H1 (cell line): Measurements from ENCODE around the gene TTC28.

Source experiments
- SIX5 ChIP-seq: IDR thresholded peaks from 2 replicates; pipeline ENCODE4 v1.6.1; 2011; ENCODE audit warnings: mild to moderate bottlenecking, low read depth, low read length
- TF ChIP-seq, protein P1 (sequence below): IDR thresholded peaks from 2 replicates; pipeline ENCODE4 v1.6.1; 2011; ENCODE audit warnings: low read length, improper control_type of control experiment
- TF ChIP-seq, protein P2 (sequence below), 3 experiments: IDR thresholded peaks; 1 replicate in 2 of 3; 2 replicates in 1 of 3; pipeline versions ENCODE4 v1.5.1 to v1.6.1; 2011; ENCODE audit warnings: low read length in 3 of 3, mild to moderate bottlenecking in 3 of 3, inconsistent platforms in 2 of 3, low read depth in 1 of 3, moderate library complexity in 1 of 3; ENCODE audit not compliant: insufficient read depth in 1 of 3; ENCODE audit errors: control extremely low read depth in 1 of 3

DNA sequence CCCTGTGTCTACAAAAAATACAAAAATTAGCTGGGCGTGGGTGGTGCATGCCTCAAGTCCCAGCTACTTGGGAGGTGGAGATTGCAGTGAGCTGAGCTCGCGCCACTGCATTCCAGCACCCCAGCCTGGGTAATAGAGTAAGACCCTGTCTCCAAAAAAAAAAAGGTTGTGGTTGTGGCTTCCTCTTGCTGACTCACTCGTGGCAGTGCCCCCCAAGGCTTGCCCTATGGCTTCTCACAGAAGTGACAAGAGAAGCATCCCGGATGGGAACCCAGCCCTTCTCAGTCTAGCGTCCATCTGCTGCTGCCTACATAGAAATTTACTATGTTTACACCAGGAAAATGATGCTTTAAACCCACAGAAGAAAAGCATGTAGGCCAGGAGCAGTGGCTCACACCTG lies 692.1 kb downstream of the TTC28 start:
- TF ChIP-seq, protein P1, sequence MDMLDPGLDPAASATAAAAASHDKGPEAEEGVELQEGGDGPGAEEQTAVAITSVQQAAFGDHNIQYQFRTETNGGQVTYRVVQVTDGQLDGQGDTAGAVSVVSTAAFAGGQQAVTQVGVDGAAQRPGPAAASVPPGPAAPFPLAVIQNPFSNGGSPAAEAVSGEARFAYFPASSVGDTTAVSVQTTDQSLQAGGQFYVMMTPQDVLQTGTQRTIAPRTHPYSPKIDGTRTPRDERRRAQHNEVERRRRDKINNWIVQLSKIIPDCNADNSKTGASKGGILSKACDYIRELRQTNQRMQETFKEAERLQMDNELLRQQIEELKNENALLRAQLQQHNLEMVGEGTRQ, result no peak
- no peak for TF ChIP-seq SIX5
- TF ChIP-seq, protein P2, sequence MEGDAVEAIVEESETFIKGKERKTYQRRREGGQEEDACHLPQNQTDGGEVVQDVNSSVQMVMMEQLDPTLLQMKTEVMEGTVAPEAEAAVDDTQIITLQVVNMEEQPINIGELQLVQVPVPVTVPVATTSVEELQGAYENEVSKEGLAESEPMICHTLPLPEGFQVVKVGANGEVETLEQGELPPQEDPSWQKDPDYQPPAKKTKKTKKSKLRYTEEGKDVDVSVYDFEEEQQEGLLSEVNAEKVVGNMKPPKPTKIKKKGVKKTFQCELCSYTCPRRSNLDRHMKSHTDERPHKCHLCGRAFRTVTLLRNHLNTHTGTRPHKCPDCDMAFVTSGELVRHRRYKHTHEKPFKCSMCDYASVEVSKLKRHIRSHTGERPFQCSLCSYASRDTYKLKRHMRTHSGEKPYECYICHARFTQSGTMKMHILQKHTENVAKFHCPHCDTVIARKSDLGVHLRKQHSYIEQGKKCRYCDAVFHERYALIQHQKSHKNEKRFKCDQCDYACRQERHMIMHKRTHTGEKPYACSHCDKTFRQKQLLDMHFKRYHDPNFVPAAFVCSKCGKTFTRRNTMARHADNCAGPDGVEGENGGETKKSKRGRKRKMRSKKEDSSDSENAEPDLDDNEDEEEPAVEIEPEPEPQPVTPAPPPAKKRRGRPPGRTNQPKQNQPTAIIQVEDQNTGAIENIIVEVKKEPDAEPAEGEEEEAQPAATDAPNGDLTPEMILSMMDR (IDR thresholded peaks at IDR 0.05; ENCODE audit: control extremely low read depth in 1 of 3, insufficient read depth in 1 of 3, low read depth in 1 of 3, low read length in 3 of 3), result no peak
